ENCODE measurements around the gene MAP3K20. TPM values are rescaled to one million over a fixed set of nuclear protein-coding genes. Genes with fewer than 3 reads are reported as not detected.

Gene MAP3K20
- polyA plus RNA-seq, 1 of the 3 experiments (the other 2 are of a cell fraction): 8.5 TPM

DNA sequence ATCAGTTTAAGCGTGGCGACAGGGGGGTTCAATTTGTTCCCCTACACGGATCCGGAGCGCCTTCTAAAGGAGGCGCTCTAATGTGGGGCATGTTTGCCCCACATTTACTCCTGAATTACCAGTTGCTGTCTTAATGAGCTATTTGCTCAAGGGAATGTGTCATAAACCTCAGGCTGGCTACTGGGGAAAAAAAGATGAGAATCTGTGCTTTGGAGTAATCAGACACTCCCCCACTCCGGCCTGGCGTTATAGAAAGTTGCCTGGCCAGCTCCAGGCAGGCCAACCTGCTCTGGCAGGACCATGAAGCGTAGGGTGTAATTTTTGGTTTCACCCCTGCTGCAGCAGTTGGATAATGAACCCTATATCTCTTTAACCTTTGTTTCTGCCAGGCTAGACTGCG is 31.0 kb upstream of the MAP3K20 start:
- Histone ChIP-seq H3K27ac (ENCODE audit: low read depth in 2 of 2, low read length in 1 of 2) (no peak overlapping the region), H3K79me2 (ENCODE audit: insufficient read depth) (no peaks in the 10 kb centered on the region), H3K9me3 (no peaks in the 10 kb centered on the region), H3K4me1 (ENCODE audit: control insufficient read depth in 1 of 2, insufficient read depth in 2 of 2, low read depth in 1 of 2, low read length in 1 of 2) (peaks cover 0 to 16% of the 10 kb centered on the region in 2 experiments; a peak in 2 of 4 replicates), H3F3A (replicated peaks; ENCODE audit: insufficient read depth) (peaks cover 14% of the 10 kb centered on the region), H3K27me3 (ENCODE audit: insufficient read depth) (no peaks in the 10 kb centered on the region), H4K20me1 (ENCODE audit: insufficient read depth) (no peaks in the 10 kb centered on the region), H3K4me2 (no peak overlapping the region), H3K4me3 (ENCODE audit: low read depth in 2 of 2, low read length in 1 of 2) (no peak overlapping the region), H2AFZ (ENCODE audit: low read depth) (no peak overlapping the region), H3K9ac (no peak overlapping the region), H3K36me3 (replicated peaks in 1 of 2; ENCODE audit: control insufficient read depth in 1 of 2, insufficient read depth in 2 of 2, low read length in 1 of 2) (no peaks in the 10 kb centered on the region), H3K9me2 (no peaks in the 10 kb centered on the region)
- 92% methylated on average over 10 of the region's 10 CpGs for WGBS (ENCODE audit: low lambda C conversion rate)
- POLR2A ChIA-PET: no interaction called here
- TF ChIP-seq POLR2AphosphoS5 (IDR thresholded peaks at IDR 0.05; ENCODE audit: low read depth, low read length): no peak
- no peak for TF ChIP-seq SIN3A (IDR thresholded peaks at IDR 0.05; ENCODE audit: borderline replicate concordance, low read depth, low read length)
- TF ChIP-seq FOXJ3 (CRISPR knock-in tag; IDR thresholded peaks at IDR 0.05): no peak
- TF ChIP-seq TEAD4 (IDR thresholded peaks at IDR 0.05; ENCODE audit: borderline replicate concordance, insufficient read depth): no peak
- no peak for TF ChIP-seq EP300 (IDR thresholded peaks at IDR 0.05; ENCODE audit: borderline replicate concordance in 1 of 2, low read depth in 1 of 2, low read length in 1 of 2)
- TF ChIP-seq, protein P1, sequence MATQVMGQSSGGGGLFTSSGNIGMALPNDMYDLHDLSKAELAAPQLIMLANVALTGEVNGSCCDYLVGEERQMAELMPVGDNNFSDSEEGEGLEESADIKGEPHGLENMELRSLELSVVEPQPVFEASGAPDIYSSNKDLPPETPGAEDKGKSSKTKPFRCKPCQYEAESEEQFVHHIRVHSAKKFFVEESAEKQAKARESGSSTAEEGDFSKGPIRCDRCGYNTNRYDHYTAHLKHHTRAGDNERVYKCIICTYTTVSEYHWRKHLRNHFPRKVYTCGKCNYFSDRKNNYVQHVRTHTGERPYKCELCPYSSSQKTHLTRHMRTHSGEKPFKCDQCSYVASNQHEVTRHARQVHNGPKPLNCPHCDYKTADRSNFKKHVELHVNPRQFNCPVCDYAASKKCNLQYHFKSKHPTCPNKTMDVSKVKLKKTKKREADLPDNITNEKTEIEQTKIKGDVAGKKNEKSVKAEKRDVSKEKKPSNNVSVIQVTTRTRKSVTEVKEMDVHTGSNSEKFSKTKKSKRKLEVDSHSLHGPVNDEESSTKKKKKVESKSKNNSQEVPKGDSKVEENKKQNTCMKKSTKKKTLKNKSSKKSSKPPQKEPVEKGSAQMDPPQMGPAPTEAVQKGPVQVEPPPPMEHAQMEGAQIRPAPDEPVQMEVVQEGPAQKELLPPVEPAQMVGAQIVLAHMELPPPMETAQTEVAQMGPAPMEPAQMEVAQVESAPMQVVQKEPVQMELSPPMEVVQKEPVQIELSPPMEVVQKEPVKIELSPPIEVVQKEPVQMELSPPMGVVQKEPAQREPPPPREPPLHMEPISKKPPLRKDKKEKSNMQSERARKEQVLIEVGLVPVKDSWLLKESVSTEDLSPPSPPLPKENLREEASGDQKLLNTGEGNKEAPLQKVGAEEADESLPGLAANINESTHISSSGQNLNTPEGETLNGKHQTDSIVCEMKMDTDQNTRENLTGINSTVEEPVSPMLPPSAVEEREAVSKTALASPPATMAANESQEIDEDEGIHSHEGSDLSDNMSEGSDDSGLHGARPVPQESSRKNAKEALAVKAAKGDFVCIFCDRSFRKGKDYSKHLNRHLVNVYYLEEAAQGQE (IDR thresholded peaks at IDR 0.05; ENCODE audit: low read depth, low read length): no peak
- no peak for TF ChIP-seq RXRA (IDR thresholded peaks at IDR 0.05; ENCODE audit: borderline replicate concordance, low read depth)
- TF ChIP-seq, protein P2, sequence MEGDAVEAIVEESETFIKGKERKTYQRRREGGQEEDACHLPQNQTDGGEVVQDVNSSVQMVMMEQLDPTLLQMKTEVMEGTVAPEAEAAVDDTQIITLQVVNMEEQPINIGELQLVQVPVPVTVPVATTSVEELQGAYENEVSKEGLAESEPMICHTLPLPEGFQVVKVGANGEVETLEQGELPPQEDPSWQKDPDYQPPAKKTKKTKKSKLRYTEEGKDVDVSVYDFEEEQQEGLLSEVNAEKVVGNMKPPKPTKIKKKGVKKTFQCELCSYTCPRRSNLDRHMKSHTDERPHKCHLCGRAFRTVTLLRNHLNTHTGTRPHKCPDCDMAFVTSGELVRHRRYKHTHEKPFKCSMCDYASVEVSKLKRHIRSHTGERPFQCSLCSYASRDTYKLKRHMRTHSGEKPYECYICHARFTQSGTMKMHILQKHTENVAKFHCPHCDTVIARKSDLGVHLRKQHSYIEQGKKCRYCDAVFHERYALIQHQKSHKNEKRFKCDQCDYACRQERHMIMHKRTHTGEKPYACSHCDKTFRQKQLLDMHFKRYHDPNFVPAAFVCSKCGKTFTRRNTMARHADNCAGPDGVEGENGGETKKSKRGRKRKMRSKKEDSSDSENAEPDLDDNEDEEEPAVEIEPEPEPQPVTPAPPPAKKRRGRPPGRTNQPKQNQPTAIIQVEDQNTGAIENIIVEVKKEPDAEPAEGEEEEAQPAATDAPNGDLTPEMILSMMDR (IDR thresholded peaks at IDR 0.05): no peak
- CTCF ChIA-PET: interaction anchor here (1.1 to 2.3 kb wide), 6 partner anchors 13 to 404 kb away, joined by 3 to 6 read pairs (median 5); no protein-coding TSS in a partner anchor
- DNase-seq: no peak

DNA sequence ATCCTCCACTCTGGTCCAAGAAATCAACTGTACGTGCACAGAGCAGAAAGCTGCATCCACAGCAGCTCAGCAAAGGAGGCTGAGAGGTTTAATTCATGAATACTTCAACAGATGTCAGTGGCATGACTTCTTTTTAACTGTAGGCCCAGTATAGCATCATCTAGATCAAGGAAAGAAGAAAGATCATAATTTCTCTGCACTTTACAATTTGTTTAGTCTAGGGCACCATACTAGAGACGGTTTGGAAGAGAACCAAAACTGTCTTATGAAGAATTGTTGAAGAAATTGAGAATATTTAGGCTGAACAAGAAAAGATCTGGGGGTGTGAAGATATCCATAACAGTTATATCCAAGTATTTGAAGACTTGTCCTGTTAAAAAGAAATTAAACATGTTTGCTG is 30.5 kb upstream of the MAP3K20 start:
- Histone ChIP-seq H3K27me3 (ENCODE audit: insufficient read depth) (no peaks in the 10 kb centered on the region), H3F3A (replicated peaks; ENCODE audit: insufficient read depth) (peaks cover 18% of the 10 kb centered on the region), H3K4me2 (no peak overlapping the region), H3K4me1 (ENCODE audit: control insufficient read depth in 1 of 2, insufficient read depth in 2 of 2, low read depth in 1 of 2, low read length in 1 of 2) (peaks cover 0 to 21% of the 10 kb centered on the region in 2 experiments; a peak in 2 of 4 replicates), H2AFZ (ENCODE audit: low read depth) (no peak overlapping the region), H3K27ac (ENCODE audit: low read depth in 2 of 2, low read length in 1 of 2) (no peak overlapping the region), H3K79me2 (ENCODE audit: insufficient read depth) (no peaks in the 10 kb centered on the region), H3K9me3 (no peaks in the 10 kb centered on the region), H3K36me3 (replicated peaks in 1 of 2; ENCODE audit: control insufficient read depth in 1 of 2, insufficient read depth in 2 of 2, low read length in 1 of 2) (no peaks in the 10 kb centered on the region), H4K20me1 (ENCODE audit: insufficient read depth) (no peaks in the 10 kb centered on the region), H3K9me2 (no peaks in the 10 kb centered on the region), H3K4me3 (ENCODE audit: low read depth in 2 of 2, low read length in 1 of 2) (no peak overlapping the region), H3K9ac (no peak overlapping the region)
- WGBS (ENCODE audit: low lambda C conversion rate): 95% methylated on average over 2 of the region's 2 CpGs
- TF ChIP-seq FOSL2 (IDR thresholded peaks at IDR 0.05; ENCODE audit: borderline replicate concordance, low read depth): no peak
- TF ChIP-seq, protein P3, sequence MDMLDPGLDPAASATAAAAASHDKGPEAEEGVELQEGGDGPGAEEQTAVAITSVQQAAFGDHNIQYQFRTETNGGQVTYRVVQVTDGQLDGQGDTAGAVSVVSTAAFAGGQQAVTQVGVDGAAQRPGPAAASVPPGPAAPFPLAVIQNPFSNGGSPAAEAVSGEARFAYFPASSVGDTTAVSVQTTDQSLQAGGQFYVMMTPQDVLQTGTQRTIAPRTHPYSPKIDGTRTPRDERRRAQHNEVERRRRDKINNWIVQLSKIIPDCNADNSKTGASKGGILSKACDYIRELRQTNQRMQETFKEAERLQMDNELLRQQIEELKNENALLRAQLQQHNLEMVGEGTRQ (IDR thresholded peaks at IDR 0.05; ENCODE audit: borderline replicate concordance, low read depth, low read length): no peak
- no peak for TF ChIP-seq MEF2A (IDR thresholded peaks at IDR 0.05; ENCODE audit: borderline replicate concordance, low read depth)
- TF ChIP-seq, protein P4, sequence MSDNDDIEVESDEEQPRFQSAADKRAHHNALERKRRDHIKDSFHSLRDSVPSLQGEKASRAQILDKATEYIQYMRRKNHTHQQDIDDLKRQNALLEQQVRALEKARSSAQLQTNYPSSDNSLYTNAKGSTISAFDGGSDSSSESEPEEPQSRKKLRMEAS (IDR thresholded peaks at IDR 0.05; ENCODE audit: low read depth): no peak
- TF ChIP-seq RCOR1 (IDR thresholded peaks at IDR 0.05; ENCODE audit: low read length): no peak
- TF ChIP-seq TEAD4 (IDR thresholded peaks at IDR 0.05; ENCODE audit: borderline replicate concordance, insufficient read depth): no peak
- TF ChIP-seq EP300 (IDR thresholded peaks at IDR 0.05; ENCODE audit: borderline replicate concordance in 1 of 2, low read depth in 1 of 2, low read length in 1 of 2): no peak
- TF ChIP-seq, protein P2 (IDR thresholded peaks at IDR 0.05): no peak
- no peak for TF ChIP-seq NFIC (IDR thresholded peaks at IDR 0.05; ENCODE audit: borderline replicate concordance)
- ChIA-PET CTCF (interaction anchor here (1.3 to 2.3 kb wide), 4 partner anchors 13 to 404 kb away, joined by 3 to 6 read pairs (median 4); no protein-coding TSS in a partner anchor), POLR2A (no interaction called here)
- DNase-seq: no peak

Measured in SK-N-SH (cell line).